Endodermal cell (in vitro differentiated cells): ENCODE results near the gene FAM210B. TPM values are rescaled to one million over a fixed set of nuclear protein-coding genes. Genes with fewer than 3 reads are reported as not detected.

Experiments
- DNase-seq: peaks from one replicate; pipeline ENCODE4 v3.0.0-alpha.2; 2017
- H3K27ac ChIP-seq: 2 replicates; pipeline ENCODE4 v1.5.1; 2013; ENCODE audit warnings: mild to moderate bottlenecking, low read depth, low read length, moderate library complexity
- H3K27me3 ChIP-seq: 2 replicates; pipeline ENCODE4 v1.6.1; 2013; ENCODE audit warnings: mild to moderate bottlenecking, low read length, moderate library complexity; ENCODE audit not compliant: insufficient read depth, control insufficient read depth, poor library complexity, severe bottlenecking
- H3K36me3 ChIP-seq: 2 replicates; pipeline ENCODE4 v1.7.0; 2013; ENCODE audit warnings: mild to moderate bottlenecking, low read length, moderate library complexity; ENCODE audit not compliant: control insufficient read depth, insufficient read depth
- H3K4me1 ChIP-seq: one replicate; pipeline ENCODE4 v1.7.0; 2013; ENCODE audit warnings: low read length; ENCODE audit not compliant: control insufficient read depth, insufficient read depth
- H3K4me3 ChIP-seq: 2 replicates; pipeline ENCODE4 v1.5.1; 2013; ENCODE audit warnings: mild to moderate bottlenecking, low read length, moderate library complexity
- H3K9ac ChIP-seq: 2 replicates; pipeline ENCODE4 v1.6.1; 2013; ENCODE audit warnings: mild to moderate bottlenecking, low read length, moderate library complexity; ENCODE audit not compliant: poor library complexity, severe bottlenecking; ENCODE audit errors: extremely low read depth
- H3K9me3 ChIP-seq: 2 replicates; pipeline ENCODE4 v1.6.1; 2013; ENCODE audit warnings: mild to moderate bottlenecking, low read length, moderate library complexity; ENCODE audit not compliant: control insufficient read depth
- H3K27ac Mint-ChIP-seq: 2 replicates; pipeline ENCODE4 v1.8.0; 2020; ENCODE audit warnings: mixed read lengths
- H3K27me3 Mint-ChIP-seq: 2 replicates; pipeline ENCODE4 v1.8.0; 2021; ENCODE audit warnings: mild to moderate bottlenecking, mixed read lengths; ENCODE audit not compliant: insufficient read depth
- H3K36me3 Mint-ChIP-seq: 2 replicates; pipeline ENCODE4 v1.8.0; 2020; ENCODE audit warnings: low read depth, mixed read lengths
- H3K4me1 Mint-ChIP-seq: 2 replicates; pipeline ENCODE4 v1.8.0; 2020; ENCODE audit warnings: mixed read lengths
- H3K4me3 Mint-ChIP-seq: 2 replicates; pipeline ENCODE4 v1.8.0; 2020; ENCODE audit warnings: mild to moderate bottlenecking, moderate library complexity, mixed read lengths
- H3K9me3 Mint-ChIP-seq: 2 replicates; pipeline ENCODE4 v1.8.0; 2020; ENCODE audit warnings: mild to moderate bottlenecking, mixed read lengths
- WGBS, 2 experiments: methylation state at CpG; one replicate each; pipeline versions ENCODE4 v1.1.5 to v1.1.7; 2013; ENCODE audit warnings: missing lambda C conversion rate in 2 of 2, mixed read lengths in 1 of 2; ENCODE audit not compliant: insufficient coverage in 1 of 2, insufficient read length in 1 of 2; 5-methylcytosine and 5-hydroxymethylcytosine counted together
- total RNA-seq, 2 donors: library from RNA; stranded (reverse); fragmentation: NEBNext Ultra II Directional in 1 of 2; extraction: Animal tissue kit (Norgen Biotek cat#: 25700) in 1 of 2; gene quantifications; 2 replicates in 1 of 2; 3 replicates in 1 of 2; pipeline ENCODE4 v1.2.1, GENCODE V29; 2021
- TF ChIP-seq, protein P1 (sequence below): fragments of 200-600 bp; sonication (generic); conservative IDR thresholded peaks from 2 replicates; pipeline ENCODE4 v1.5.0; 2021; ENCODE audit warnings: antibody characterized with exemption, mild to moderate bottlenecking

The FAM210B gene
- total RNA-seq, 2 donors from 2014 or later: 16.8 to 34.1 TPM

GRCh38 chr20:56322681-56323080 is 36.1 kb upstream of the FAM210B start:
- Mint-ChIP-seq H3K36me3 (no peaks in the 10 kb centered on the region), H3K4me1 (no peaks in the 10 kb centered on the region), H3K4me3 (no peak overlapping the region), H3K27me3 (no peaks in the 10 kb centered on the region), H3K9me3 (peaks cover 88% of the 10 kb centered on the region), H3K27ac (no peak overlapping the region)
- H3K4me1 ChIP-seq: no peaks in the 10 kb centered on the region
- DNase-seq: no peak
- H3K27me3 ChIP-seq: no peaks in the 10 kb centered on the region
- WGBS, 2 experiments: 14 to 55% methylated on average over 1 to 4 of the region's 4 CpGs
- H3K4me3 ChIP-seq: no peak overlapping the region
- H3K9me3 ChIP-seq: peaks cover 19% of the 10 kb centered on the region
- H3K27ac ChIP-seq: no peak overlapping the region
- H3K9ac ChIP-seq: no peak overlapping the region
- no peaks in the 10 kb centered on the region for H3K36me3 ChIP-seq
- TF ChIP-seq, protein P1, sequence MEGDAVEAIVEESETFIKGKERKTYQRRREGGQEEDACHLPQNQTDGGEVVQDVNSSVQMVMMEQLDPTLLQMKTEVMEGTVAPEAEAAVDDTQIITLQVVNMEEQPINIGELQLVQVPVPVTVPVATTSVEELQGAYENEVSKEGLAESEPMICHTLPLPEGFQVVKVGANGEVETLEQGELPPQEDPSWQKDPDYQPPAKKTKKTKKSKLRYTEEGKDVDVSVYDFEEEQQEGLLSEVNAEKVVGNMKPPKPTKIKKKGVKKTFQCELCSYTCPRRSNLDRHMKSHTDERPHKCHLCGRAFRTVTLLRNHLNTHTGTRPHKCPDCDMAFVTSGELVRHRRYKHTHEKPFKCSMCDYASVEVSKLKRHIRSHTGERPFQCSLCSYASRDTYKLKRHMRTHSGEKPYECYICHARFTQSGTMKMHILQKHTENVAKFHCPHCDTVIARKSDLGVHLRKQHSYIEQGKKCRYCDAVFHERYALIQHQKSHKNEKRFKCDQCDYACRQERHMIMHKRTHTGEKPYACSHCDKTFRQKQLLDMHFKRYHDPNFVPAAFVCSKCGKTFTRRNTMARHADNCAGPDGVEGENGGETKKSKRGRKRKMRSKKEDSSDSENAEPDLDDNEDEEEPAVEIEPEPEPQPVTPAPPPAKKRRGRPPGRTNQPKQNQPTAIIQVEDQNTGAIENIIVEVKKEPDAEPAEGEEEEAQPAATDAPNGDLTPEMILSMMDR: no peak

DNA sequence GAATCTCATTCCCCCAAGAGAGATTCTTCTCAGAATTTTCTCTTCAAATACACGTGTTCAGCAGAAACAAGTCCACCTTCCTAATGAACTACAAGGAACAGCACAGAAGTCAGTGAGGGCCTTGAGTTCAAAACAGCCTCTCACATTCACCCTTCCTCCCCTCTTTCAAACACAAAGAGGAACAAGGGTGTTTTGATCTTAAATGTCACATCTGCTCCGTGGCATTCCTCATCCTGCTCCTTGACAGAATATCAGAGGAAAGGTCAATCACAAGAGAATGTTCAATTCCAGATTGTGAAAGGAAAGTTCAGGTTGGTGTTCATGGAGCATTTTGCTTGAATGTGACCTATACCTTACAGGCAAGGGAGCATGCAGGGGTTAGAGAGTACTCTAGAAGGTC is 35.6 kb upstream of the FAM210B start:
- TF ChIP-seq, protein P1: no peak
- Mint-ChIP-seq H3K27ac (no peak overlapping the region), H3K36me3 (no peaks in the 10 kb centered on the region), H3K27me3 (no peaks in the 10 kb centered on the region), H3K9me3 (peaks cover 88% of the 10 kb centered on the region), H3K4me1 (no peaks in the 10 kb centered on the region), H3K4me3 (no peak overlapping the region)
- Histone ChIP-seq H3K4me3 (no peak overlapping the region), H3K4me1 (no peaks in the 10 kb centered on the region), H3K27ac (no peak overlapping the region), H3K9me3 (peaks cover 17% of the 10 kb centered on the region), H3K9ac (no peak overlapping the region), H3K36me3 (no peaks in the 10 kb centered on the region), H3K27me3 (no peaks in the 10 kb centered on the region)
- no peak for DNase-seq
- 16% methylated on average over 2 of the region's 2 CpGs; no CpG with 5 or more reads in 1 of the 2 experiments for WGBS, 2 experiments

DNA sequence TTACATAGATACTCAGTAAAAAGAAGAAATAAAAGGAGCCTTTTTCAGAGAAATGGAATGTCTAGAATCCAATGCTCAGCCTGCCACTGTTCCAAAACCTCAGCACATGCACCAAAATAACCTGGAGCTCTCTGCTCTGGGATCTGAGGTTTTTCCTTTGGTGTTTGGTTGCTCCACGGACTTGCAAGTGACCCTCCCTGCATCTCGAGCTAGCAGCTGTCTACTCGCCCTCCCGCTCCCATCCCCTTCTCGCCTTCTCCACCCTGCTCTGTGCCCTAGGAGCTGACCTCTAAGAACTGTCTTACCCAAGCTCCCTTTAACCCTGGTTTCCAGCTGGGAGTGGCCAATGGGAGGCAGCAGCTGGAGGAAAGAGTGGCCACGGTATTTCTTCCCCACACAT is 35.1 kb upstream of the FAM210B start:
- Mint-ChIP-seq H3K27ac (no peak overlapping the region), H3K36me3 (no peaks in the 10 kb centered on the region), H3K9me3 (peaks cover 89% of the 10 kb centered on the region), H3K27me3 (no peaks in the 10 kb centered on the region), H3K4me3 (no peak overlapping the region), H3K4me1 (no peaks in the 10 kb centered on the region)
- 59 to 66% methylated on average over 5 to 6 of the region's 6 CpGs for WGBS, 2 experiments
- Histone ChIP-seq H3K9me3 (peaks cover 18% of the 10 kb centered on the region), H3K4me1 (no peaks in the 10 kb centered on the region), H3K4me3 (no peak overlapping the region), H3K27me3 (no peaks in the 10 kb centered on the region), H3K27ac (no peak overlapping the region), H3K9ac (no peak overlapping the region), H3K36me3 (no peaks in the 10 kb centered on the region)
- no peak for DNase-seq
- TF ChIP-seq, protein P1: no peak
